Vagina (tissue), 2 donors: ENCODE measurements around the gene ANO2. TPM values are rescaled to one million over a fixed set of nuclear protein-coding genes. Genes with fewer than 3 reads are reported as not detected.

ENCODE experiments used
- DNase-seq, 2 donors: peaks; one replicate each; pipeline ENCODE4 v3.0.0-alpha.2; 2017; ENCODE audit errors: extremely low spot score in 2 of 2
- H3K27ac ChIP-seq: fragments of 200-600 bp; sonication (generic); one replicate; pipeline ENCODE4 v1.5.1; 2019
- H3K27me3 ChIP-seq: fragments of 200-600 bp; sonication (generic); one replicate; pipeline ENCODE4 v1.5.1; 2019
- H3K36me3 ChIP-seq, 2 donors: fragments of 200-600 bp; sonication (generic); one replicate each; pipeline ENCODE4 v1.5.1; 2017 to 2019
- H3K4me1 ChIP-seq: fragments of 200-600 bp; sonication (generic); one replicate; pipeline ENCODE4 v1.5.1; 2019
- H3K4me3 ChIP-seq, 2 donors: fragments of 200-600 bp; sonication (generic); 1 replicate in 1 of 2; 2 replicates in 1 of 2; pipeline ENCODE4 v1.5.1; 2016 to 2019
- H3K9me3 ChIP-seq: fragments of 200-600 bp; sonication (generic); one replicate; pipeline ENCODE4 v1.5.1; 2019
- POLR2A ChIP-seq, 2 donors: fragments of 450-650 bp; IDR thresholded peaks; one replicate each; pipeline ENCODE4 v1.6.1; 2017; ENCODE audit warnings: antibody characterized with exemption in 2 of 2, mild to moderate bottlenecking in 2 of 2, moderate library complexity in 2 of 2
- POLR2AphosphoS5 ChIP-seq, 2 donors: sonication (generic); formaldehyde crosslinking; IDR thresholded peaks; one replicate each; pipeline ENCODE4 v1.9.0; 2017; ENCODE audit warnings: antibody characterized with exemption in 2 of 2, mild to moderate bottlenecking in 2 of 2, low read depth in 1 of 2; ENCODE audit not compliant: insufficient read depth in 1 of 2
- intact Hi-C: fragments of 100-400 bp; cut with DNase I; formaldehyde crosslinking; loops from one replicate; pipeline ENCODE4 v1.15.1; 2023
- total RNA-seq: library from RNA; depleted of rRNA; stranded (reverse); fragments of >200 nt; gene quantifications from one replicate; pipeline ENCODE4 v1.2.3, GENCODE V29; 2016
- TF ChIP-seq, protein P1 (sequence below), 3 experiments: fragments of 450-650 bp in 2 of 3; fragments of 200-600 bp in 1 of 3; sonication (generic) in 1 of 3; IDR thresholded peaks; one replicate each; pipeline ENCODE4 v1.5.1; 2017 to 2019; ENCODE audit warnings: antibody characterized with exemption in 3 of 3, mild to moderate bottlenecking in 2 of 3, moderate library complexity in 2 of 3

ANO2 gene
- total RNA-seq, 1 donor from 2014 or later: 18.7 TPM

DNA sequence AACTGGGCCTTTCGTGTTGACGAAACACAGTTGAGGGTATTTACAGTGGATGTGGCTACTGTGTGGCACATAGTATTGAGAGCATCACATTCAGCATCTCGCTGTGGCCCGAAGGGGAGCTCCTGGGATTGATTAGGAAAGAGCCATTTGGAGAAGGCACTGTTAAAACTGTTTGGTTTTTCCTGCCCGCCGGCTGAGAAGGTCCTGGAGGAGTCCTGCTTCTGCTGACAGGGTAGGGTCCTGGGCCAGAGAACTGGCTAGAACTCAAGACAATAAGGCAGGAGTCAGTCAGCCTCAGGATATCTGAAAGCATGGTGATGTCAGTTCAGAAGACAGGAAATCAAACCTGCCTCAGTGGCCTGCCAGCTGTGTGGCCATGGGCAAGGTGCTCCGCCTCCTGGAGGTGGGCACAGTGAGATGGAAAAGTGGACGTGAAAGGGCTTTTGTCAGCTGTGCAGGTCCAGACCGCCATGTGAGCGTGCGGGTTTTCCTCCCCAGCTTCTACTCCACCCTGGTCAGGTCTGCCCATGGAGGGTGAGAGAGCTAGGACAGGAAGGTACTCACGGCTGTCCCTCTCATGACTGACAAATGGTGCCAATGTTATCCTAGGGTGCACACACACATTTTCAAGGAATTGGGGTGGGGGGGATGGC, 420.8 kb downstream of the ANO2 start:
- Histone ChIP-seq H3K4me3 (no peak overlapping the region), H3K27me3 (no peaks in the 10 kb centered on the region), H3K4me1 (no peaks in the 10 kb centered on the region), H3K36me3 (no peaks in the 10 kb centered on the region), H3K27ac (no peak overlapping the region), H3K9me3 (no peaks in the 10 kb centered on the region)
- TF ChIP-seq POLR2AphosphoS5 (IDR thresholded peaks at IDR 0.05; ENCODE audit: insufficient read depth in 1 of 2, low read depth in 1 of 2): no peak
- TF ChIP-seq POLR2A (IDR thresholded peaks at IDR 0.05): no peak
- TF ChIP-seq, protein P1, sequence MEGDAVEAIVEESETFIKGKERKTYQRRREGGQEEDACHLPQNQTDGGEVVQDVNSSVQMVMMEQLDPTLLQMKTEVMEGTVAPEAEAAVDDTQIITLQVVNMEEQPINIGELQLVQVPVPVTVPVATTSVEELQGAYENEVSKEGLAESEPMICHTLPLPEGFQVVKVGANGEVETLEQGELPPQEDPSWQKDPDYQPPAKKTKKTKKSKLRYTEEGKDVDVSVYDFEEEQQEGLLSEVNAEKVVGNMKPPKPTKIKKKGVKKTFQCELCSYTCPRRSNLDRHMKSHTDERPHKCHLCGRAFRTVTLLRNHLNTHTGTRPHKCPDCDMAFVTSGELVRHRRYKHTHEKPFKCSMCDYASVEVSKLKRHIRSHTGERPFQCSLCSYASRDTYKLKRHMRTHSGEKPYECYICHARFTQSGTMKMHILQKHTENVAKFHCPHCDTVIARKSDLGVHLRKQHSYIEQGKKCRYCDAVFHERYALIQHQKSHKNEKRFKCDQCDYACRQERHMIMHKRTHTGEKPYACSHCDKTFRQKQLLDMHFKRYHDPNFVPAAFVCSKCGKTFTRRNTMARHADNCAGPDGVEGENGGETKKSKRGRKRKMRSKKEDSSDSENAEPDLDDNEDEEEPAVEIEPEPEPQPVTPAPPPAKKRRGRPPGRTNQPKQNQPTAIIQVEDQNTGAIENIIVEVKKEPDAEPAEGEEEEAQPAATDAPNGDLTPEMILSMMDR (IDR thresholded peaks at IDR 0.05): no peak
- intact Hi-C loops: no loop called here
- DNase-seq: peak in 1 of 2 donors; percentile 81

DNA sequence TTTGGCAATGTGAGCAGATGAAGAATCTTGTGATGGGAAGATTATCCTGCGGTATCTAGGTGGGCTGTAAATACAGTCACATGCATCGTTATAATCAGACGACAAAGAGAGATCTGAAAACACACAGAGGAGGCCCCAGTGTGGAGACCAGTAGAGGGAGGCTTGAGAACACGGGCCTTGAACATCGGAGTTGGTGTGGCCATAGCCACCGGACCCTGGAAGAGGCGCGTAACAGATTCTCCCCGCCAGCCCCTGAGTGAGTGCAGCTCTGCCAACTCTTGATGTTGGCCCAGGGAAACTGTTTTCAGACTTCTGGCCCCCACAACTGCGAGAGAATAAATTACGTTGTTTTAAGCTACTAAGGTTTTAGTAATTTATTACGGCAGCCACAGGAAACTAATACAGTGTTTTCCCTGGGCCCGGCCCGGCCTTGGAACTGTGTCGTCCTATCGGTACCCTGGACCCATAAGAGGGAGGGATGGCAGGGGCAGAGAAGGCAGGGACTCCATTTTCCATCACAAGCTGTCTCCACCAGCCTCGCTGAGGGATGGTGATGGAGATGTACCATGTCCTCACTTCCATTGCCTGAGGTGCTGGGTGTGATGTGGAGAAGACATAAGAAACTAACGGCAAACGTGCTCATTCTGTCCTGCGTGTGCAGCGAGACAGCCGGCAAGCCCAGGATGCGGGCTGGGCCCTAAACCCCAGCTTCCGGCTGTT, 421.5 kb downstream of the ANO2 start:
- peak; percentile 62 to 82 for DNase-seq
- no peaks in the 10 kb centered on the region for H3K36me3 ChIP-seq
- TF ChIP-seq POLR2A (IDR thresholded peaks at IDR 0.05) (no peak), POLR2AphosphoS5 (IDR thresholded peaks at IDR 0.05; ENCODE audit: insufficient read depth in 1 of 2, low read depth in 1 of 2) (no peak)
- TF ChIP-seq, protein P1 (IDR thresholded peaks at IDR 0.05): no peak
- no peaks in the 10 kb centered on the region for H3K9me3 ChIP-seq
- no peaks in the 10 kb centered on the region for H3K27me3 ChIP-seq
- no peak overlapping the region for H3K27ac ChIP-seq
- no peaks in the 10 kb centered on the region for H3K4me1 ChIP-seq
- intact Hi-C loops: no loop called here
- no peak overlapping the region for H3K4me3 ChIP-seq

DNA sequence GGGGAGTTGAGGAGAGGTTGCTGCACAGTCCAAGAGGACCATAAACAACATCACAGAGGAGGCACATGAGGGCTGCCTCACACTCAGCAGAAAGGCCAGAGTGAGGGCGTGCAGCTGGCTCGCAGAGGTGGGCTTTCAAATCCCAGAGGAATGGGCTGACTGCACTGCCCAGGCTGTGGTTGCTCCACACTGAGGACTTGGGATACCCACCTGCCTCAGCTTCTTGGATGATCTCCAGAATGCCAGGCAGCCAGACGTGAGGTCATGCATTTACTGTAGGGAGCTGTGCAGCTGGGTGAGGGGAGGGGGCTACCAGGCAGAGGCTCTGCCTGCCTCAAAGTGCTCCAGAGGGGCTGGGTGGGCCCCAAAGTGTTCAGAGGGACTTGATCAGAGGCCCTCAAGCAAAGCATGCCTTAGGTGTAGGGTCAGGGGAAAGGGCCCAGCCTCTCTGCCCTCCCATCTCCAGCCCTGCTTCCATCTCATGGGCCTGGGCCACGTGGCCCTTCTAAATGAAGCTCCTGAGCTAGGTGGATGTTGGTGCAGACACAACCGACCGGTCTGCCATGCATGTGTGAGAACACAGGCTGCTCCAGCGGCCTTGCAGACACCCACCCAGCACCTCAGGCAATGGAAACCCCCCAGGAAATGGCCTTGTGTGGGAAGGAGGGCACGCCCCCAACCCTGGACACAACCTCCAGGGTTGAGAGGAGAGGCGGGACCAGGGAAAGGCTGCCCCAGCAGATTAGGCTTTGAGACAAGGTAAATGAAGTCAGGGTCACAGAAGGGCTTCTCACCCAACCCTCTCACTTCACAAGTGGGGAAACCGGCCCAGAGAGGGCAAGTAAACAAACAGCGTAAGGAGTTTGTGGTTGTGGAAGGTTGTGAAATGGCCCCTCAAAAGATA, 422.4 kb downstream of the ANO2 start:
- Histone ChIP-seq H3K27me3 (no peaks in the 10 kb centered on the region), H3K36me3 (no peaks in the 10 kb centered on the region), H3K27ac (no peak overlapping the region), H3K4me3 (no peak overlapping the region), H3K9me3 (no peaks in the 10 kb centered on the region), H3K4me1 (no peaks in the 10 kb centered on the region)
- TF ChIP-seq POLR2AphosphoS5 (IDR thresholded peaks at IDR 0.05; ENCODE audit: insufficient read depth in 1 of 2, low read depth in 1 of 2) (no peak), POLR2A (IDR thresholded peaks at IDR 0.05) (no peak)
- TF ChIP-seq, protein P1 (IDR thresholded peaks at IDR 0.05): no peak
- intact Hi-C loops: no loop called here
- DNase-seq: peak; percentile 58 to 60

DNA sequence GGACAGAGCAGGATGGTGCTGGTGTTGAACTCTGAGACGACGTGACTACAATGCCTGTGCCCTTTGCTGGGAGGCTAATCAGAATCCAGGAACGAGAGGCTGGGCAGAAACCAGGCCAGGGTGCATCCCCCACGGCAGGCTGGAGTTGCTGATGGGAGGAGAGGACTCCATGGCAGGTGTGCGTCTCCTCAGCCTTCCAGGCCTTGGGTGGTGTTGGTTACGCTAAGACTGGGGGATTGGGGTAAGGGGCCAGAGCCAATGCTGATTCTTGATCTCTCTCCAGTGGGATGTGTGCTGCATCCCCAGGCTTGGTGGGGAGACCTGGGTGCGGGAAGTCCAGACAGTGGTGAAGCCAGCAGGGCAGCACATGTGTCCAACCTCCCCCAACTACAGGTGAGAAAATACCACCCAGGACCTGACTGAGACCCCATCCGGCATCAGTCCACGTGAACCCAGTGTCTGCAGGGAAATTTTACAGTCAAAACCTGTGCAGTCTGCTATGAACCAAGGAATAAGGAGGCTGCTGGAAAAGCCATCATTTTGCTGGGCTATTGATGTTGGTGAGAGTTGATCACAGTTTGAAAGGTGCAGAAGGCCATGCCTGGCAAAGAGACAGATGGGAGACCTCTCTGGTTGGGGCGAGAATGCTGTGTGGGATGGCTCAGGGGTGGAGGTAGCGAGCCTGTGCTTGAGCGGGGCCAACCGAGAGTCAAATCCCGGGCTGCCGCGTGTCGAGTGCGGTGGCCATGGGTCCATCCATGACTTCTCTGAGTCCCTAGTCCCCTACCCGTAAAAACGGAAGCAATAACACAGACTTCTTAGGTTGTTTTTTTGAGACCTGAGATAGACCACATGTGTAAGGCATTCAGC, 423.4 kb downstream of the ANO2 start:
- no peaks in the 10 kb centered on the region for H3K9me3 ChIP-seq
- no peak overlapping the region for H3K27ac ChIP-seq
- TF ChIP-seq, protein P1 (IDR thresholded peaks at IDR 0.05): no peak
- TF ChIP-seq POLR2AphosphoS5 (IDR thresholded peaks at IDR 0.05; ENCODE audit: insufficient read depth in 1 of 2, low read depth in 1 of 2) (no peak), POLR2A (IDR thresholded peaks at IDR 0.05) (no peak)
- intact Hi-C loops: no loop called here
- H3K4me3 ChIP-seq: no peak overlapping the region
- no peaks in the 10 kb centered on the region for H3K36me3 ChIP-seq
- H3K4me1 ChIP-seq: no peaks in the 10 kb centered on the region
- H3K27me3 ChIP-seq: no peaks in the 10 kb centered on the region
- DNase-seq: peak; percentile 62 to 84
